ENCODE data around the gene TAS1R3.

TAS1R3 gene

GRCh38 chr1:1292442-1292779 lies 38.7 kb upstream of the TAS1R3 start:
- no peak for DNase-seq (ENCODE audit: extremely low spot score)
- ChIA-PET POLR2A (interaction anchor here (1.2 to 1.5 kb wide), 2 partner anchors 9 to 19 kb away, joined by 3 read pairs; partner anchors contain the start of gene UBE2J2), CTCF (interaction anchor here (0.6 to 2.4 kb wide), 6 partner anchors 8 to 172 kb away, joined by 3 to 9 read pairs (median 3); no protein-coding TSS in a partner anchor)
- TF ChIP-seq HDGF (IDR thresholded peaks at IDR 0.05; ENCODE audit: borderline replicate concordance): no peak
- no peak for TF ChIP-seq FOXA1 (IDR thresholded peaks at IDR 0.05)
- no peak for TF ChIP-seq ZNF384 (IDR thresholded peaks at IDR 0.05)
- no peak for TF ChIP-seq SP1 (IDR thresholded peaks at IDR 0.05)

GRCh38 chr1:1292851-1293250 lies 38.2 kb upstream of the TAS1R3 start:
- POLR2A ChIA-PET: interaction anchor here (1.2 kb wide), 1 partner anchor 20 kb away, joined by 3 read pairs; the partner anchor contains the start of gene UBE2J2
- DNase-seq (ENCODE audit: extremely low spot score): no peak
- no peak for TF ChIP-seq SUZ12 (IDR thresholded peaks at IDR 0.05)
- no peak for TF ChIP-seq CTBP1 (IDR thresholded peaks at IDR 0.05; ENCODE audit: borderline replicate concordance)
- no peak for TF ChIP-seq NFRKB (IDR thresholded peaks at IDR 0.05)
- TF ChIP-seq SP1 (IDR thresholded peaks at IDR 0.05): no peak
- no peak for TF ChIP-seq ZNF384 (IDR thresholded peaks at IDR 0.05)
- TF ChIP-seq FOXA1 (IDR thresholded peaks at IDR 0.05): no peak
- TF ChIP-seq FOXM1 (IDR thresholded peaks at IDR 0.05; ENCODE audit: borderline replicate concordance): no peak
- TF ChIP-seq, protein P1, sequence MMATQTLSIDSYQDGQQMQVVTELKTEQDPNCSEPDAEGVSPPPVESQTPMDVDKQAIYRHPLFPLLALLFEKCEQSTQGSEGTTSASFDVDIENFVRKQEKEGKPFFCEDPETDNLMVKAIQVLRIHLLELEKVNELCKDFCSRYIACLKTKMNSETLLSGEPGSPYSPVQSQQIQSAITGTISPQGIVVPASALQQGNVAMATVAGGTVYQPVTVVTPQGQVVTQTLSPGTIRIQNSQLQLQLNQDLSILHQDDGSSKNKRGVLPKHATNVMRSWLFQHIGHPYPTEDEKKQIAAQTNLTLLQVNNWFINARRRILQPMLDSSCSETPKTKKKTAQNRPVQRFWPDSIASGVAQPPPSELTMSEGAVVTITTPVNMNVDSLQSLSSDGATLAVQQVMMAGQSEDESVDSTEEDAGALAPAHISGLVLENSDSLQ (IDR thresholded peaks at IDR 0.05): no peak
- TF ChIP-seq LEF1 (IDR thresholded peaks at IDR 0.05; ENCODE audit: borderline replicate concordance): no peak
- no peak for TF ChIP-seq FOXK2 (IDR thresholded peaks at IDR 0.05)
- no peak for TF ChIP-seq TARDBP (IDR thresholded peaks at IDR 0.05)
- no peak for TF ChIP-seq L3MBTL2 (conservative IDR thresholded peaks at IDR 0.05)
- TF ChIP-seq HDGF (IDR thresholded peaks at IDR 0.05; ENCODE audit: borderline replicate concordance): no peak
- TF ChIP-seq ARNT (IDR thresholded peaks at IDR 0.05): no peak
- no peak for TF ChIP-seq ELF4 (IDR thresholded peaks at IDR 0.05)
- TF ChIP-seq BHLHE40 (IDR thresholded peaks at IDR 0.05; ENCODE audit: borderline replicate concordance): no peak
- CTCF ChIA-PET: interaction anchor here (0.6 to 2.4 kb wide), 2 partner anchors 10 to 171 kb away, joined by 3 to 9 read pairs; no protein-coding TSS in a partner anchor

- DNase-seq (ENCODE audit: extremely low spot score): no peak
- TF ChIP-seq ELF4 (IDR thresholded peaks at IDR 0.05) (no peak), SUZ12 (IDR thresholded peaks at IDR 0.05) (no peak), L3MBTL2 (conservative IDR thresholded peaks at IDR 0.05) (no peak), FOXA1 (IDR thresholded peaks at IDR 0.05) (no peak), TARDBP (IDR thresholded peaks at IDR 0.05) (no peak), BHLHE40 (IDR thresholded peaks at IDR 0.05; ENCODE audit: borderline replicate concordance) (no peak), FOXM1 (IDR thresholded peaks at IDR 0.05; ENCODE audit: borderline replicate concordance) (no peak), SP1 (IDR thresholded peaks at IDR 0.05) (no peak), ZNF384 (IDR thresholded peaks at IDR 0.05) (no peak), HDGF (IDR thresholded peaks at IDR 0.05; ENCODE audit: borderline replicate concordance) (no peak), FOXK2 (IDR thresholded peaks at IDR 0.05) (no peak), LEF1 (IDR thresholded peaks at IDR 0.05; ENCODE audit: borderline replicate concordance) (no peak), ARNT (IDR thresholded peaks at IDR 0.05) (no peak), CTBP1 (IDR thresholded peaks at IDR 0.05; ENCODE audit: borderline replicate concordance) (no peak)
- TF ChIP-seq, protein P1 (IDR thresholded peaks at IDR 0.05): no peak
- POLR2A ChIA-PET: no interaction called here
- CTCF ChIA-PET: no interaction called here
Observed at GRCh38 chr1:1293263-1294249, 37.5 kb upstream of the TAS1R3 start.

GRCh38 chr1:1294250-1294890 lies 36.7 kb upstream of the TAS1R3 start:
- POLR2A ChIA-PET: interaction anchor here (1.0 kb wide), 1 partner anchor 21 kb away, joined by 3 read pairs; the partner anchor contains the start of gene UBE2J2
- no peak for TF ChIP-seq ZNF384 (IDR thresholded peaks at IDR 0.05)
- DNase-seq (ENCODE audit: extremely low spot score): no peak
- CTCF ChIA-PET: no interaction called here

DNA sequence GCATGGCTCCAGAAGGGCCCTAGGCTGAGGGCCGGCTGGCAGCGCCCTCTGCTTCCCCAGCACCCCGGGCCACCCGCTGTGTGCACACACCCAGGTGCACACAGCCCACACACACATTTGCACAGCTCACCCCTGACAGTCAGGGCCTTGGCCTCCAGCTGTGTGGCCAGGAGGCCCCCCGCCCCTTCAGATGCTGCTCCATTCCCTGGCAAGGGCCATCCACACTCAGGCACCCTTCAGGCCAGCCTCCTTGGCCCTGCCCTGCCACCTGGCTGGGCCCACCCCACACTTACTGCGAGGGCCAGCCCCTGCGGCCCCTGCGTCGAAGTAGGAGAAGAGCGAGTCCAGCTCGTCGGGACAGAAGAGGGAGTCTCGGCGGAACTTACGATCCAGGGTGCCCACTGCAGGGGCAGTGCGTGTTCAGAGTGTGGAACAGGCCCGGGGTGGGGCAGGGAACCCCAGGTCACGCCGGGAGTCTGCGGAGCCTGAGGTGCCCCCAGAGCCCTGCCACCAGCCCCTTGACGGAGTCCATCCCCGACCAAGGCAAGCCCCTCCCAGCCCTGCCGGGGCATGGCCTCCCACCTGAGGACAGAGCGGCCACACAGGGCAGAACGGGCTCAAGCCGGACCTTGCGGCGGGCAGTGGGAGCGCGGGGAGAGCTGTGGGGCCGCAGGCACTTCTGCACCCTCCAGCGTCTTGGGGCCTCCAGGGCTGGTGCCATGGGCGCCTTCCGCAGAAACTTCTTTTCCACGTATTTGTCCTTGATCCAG lies 35.7 kb upstream of the TAS1R3 start:
- DNase-seq (ENCODE audit: extremely low spot score): no peak
- ChIA-PET CTCF (no interaction called here), POLR2A (interaction anchor here (1.0 kb wide), 1 partner anchor 22 kb away, joined by 3 read pairs; the partner anchor contains the start of gene UBE2J2)
- TF ChIP-seq LEF1 (IDR thresholded peaks at IDR 0.05; ENCODE audit: borderline replicate concordance) (no peak), HDGF (IDR thresholded peaks at IDR 0.05; ENCODE audit: borderline replicate concordance) (no peak), L3MBTL2 (conservative IDR thresholded peaks at IDR 0.05) (no peak), ELF4 (IDR thresholded peaks at IDR 0.05) (no peak), SP1 (IDR thresholded peaks at IDR 0.05) (no peak), BHLHE40 (IDR thresholded peaks at IDR 0.05; ENCODE audit: borderline replicate concordance) (no peak), ARNT (IDR thresholded peaks at IDR 0.05) (no peak), NFRKB (IDR thresholded peaks at IDR 0.05) (no peak), SUZ12 (IDR thresholded peaks at IDR 0.05) (no peak)
- TF ChIP-seq, protein P1 (IDR thresholded peaks at IDR 0.05): no peak
